ENCODE results near the gene CD2BP2. TPM values are rescaled to one million over a fixed set of nuclear protein-coding genes. Genes with fewer than 3 reads are reported as not detected.

The CD2BP2 gene
- polyA plus RNA-seq, 1 donor (not counting 4 experiments of a cell fraction or from before 2014, with no cell fraction given) = 49.5 TPM

DNA sequence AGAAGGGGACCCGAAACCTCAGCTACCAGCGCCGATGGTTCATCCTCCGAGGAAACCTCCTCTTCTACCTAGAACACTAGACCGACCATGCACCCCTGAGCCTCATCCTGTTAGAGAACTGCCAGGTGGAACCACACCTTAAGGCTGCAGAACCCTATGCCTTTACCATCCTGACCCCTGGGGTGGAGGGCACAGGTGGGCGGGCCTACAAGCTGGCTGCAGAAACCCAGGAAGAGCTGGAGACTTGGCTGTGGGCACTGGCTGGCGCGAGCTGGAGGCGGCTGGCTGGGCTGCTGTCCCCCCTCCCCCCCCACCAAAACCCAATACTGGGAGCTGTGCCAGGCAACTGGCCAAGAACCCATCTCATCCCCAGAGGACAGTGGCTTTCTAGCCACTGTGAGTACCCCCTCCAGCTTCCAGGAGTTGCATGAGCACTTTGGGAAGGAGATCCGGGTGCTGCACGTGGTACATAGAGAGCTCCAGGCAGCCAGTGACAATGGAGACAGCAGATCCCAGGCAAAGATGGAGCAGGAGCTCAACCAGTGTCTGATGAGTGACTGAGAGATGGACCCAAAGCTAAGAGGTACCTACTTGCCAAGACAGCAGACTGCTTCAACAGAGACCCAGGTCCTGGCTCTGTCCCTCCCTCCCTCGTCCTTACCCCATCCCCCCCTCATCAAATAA lies 1.4 kb upstream of the CD2BP2 start:
- Histone ChIP-seq H3K36me3 (ENCODE audit: control insufficient read depth in 2 of 2, extremely low read depth in 1 of 2, insufficient read depth in 2 of 2, low read length in 2 of 2) (peaks cover 33 to 36% of the 10 kb centered on the region in 2 experiments), H3K9me1 (ENCODE audit: control insufficient read depth, extremely low read depth, insufficient read depth, low read length) (no peaks in the 10 kb centered on the region), H3K4me3 (ENCODE audit: control insufficient read depth in 2 of 3, extremely low read depth in 1 of 3, insufficient read depth in 2 of 3, low read depth in 1 of 3, low read length in 3 of 3) (no peak overlapping the region), H4K20me1 (ENCODE audit: control insufficient read depth, extremely low read depth, insufficient read depth, low read length) (no peaks in the 10 kb centered on the region), H3K9ac (ENCODE audit: control insufficient read depth, extremely low read depth, insufficient read depth, low read length) (no peak overlapping the region), H3K4me1 (ENCODE audit: control insufficient read depth, extremely low read depth, insufficient read depth, low read length) (peaks cover 16% of the 10 kb centered on the region), H3K27me3 (ENCODE audit: control insufficient read depth, extremely low read depth, insufficient read depth, low read length) (no peaks in the 10 kb centered on the region), H3K4me2 (ENCODE audit: control insufficient read depth, extremely low read depth, insufficient read depth, low read depth, low read length) (peak overlapping the region; percentile 93), H2AFZ (ENCODE audit: control insufficient read depth, low read length) (no peak overlapping the region), H3K9me3 (ENCODE audit: control insufficient read depth, low read depth, low read length) (no peaks in the 10 kb centered on the region), H3K79me2 (ENCODE audit: control insufficient read depth, insufficient read depth, low read length) (peaks cover 41% of the 10 kb centered on the region), H3K27ac (ENCODE audit: control insufficient read depth, insufficient read depth, low read length) (no peak overlapping the region)
- no peak for DNase-seq (ENCODE audit: low read depth, low spot score)
- dilution Hi-C loops (cut with MboI; ENCODE audit: extremely low pct_ligation_motif_present, low sequenced_read_pairs) = no loop called here
- no peak for TF ChIP-seq EZH2 (IDR thresholded peaks at IDR 0.05; ENCODE audit: low read length)
- FAIRE-seq = no peak

DNA sequence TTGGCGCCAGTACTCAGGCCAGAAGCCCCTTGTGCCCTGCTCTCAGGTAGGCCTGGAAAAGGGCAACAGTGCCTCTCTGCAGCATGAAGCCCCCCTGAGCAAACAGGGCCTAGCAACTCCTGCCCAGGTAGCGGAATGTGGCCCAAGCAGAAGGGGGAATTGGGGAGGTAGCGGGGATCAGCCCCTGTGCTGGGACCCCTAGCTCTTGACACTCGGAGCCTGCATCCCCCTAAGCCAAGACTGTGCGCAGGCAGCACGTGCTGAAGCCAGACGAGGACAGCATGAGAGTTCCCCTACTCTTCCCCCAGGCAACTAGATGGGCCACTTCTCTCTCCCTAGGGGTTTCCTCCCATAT lies 823 bp upstream of the CD2BP2 start:
- Histone ChIP-seq H3K9ac (ENCODE audit: control insufficient read depth, extremely low read depth, insufficient read depth, low read length) (peak overlapping the region; percentile 95), H3K79me2 (ENCODE audit: control insufficient read depth, insufficient read depth, low read length) (peaks cover 41% of the 10 kb centered on the region), H3K4me2 (ENCODE audit: control insufficient read depth, extremely low read depth, insufficient read depth, low read depth, low read length) (peak overlapping the region; percentile 93), H3K36me3 (ENCODE audit: control insufficient read depth in 2 of 2, extremely low read depth in 1 of 2, insufficient read depth in 2 of 2, low read length in 2 of 2) (peaks cover 35 to 41% of the 10 kb centered on the region in 2 experiments), H3K9me3 (ENCODE audit: control insufficient read depth, low read depth, low read length) (no peaks in the 10 kb centered on the region), H3K27ac (ENCODE audit: control insufficient read depth, insufficient read depth, low read length) (peak overlapping the region; percentile 96), H4K20me1 (ENCODE audit: control insufficient read depth, extremely low read depth, insufficient read depth, low read length) (no peaks in the 10 kb centered on the region), H3K4me3 (ENCODE audit: control insufficient read depth in 2 of 3, extremely low read depth in 1 of 3, insufficient read depth in 2 of 3, low read depth in 1 of 3, low read length in 3 of 3) (peak overlapping the region; percentile 95 to 100 (median 99)), H3K9me1 (ENCODE audit: control insufficient read depth, extremely low read depth, insufficient read depth, low read length) (no peaks in the 10 kb centered on the region), H3K27me3 (ENCODE audit: control insufficient read depth, extremely low read depth, insufficient read depth, low read length) (no peaks in the 10 kb centered on the region), H2AFZ (ENCODE audit: control insufficient read depth, low read length) (no peak overlapping the region), H3K4me1 (ENCODE audit: control insufficient read depth, extremely low read depth, insufficient read depth, low read length) (peaks cover 16% of the 10 kb centered on the region)
- no peak for TF ChIP-seq EZH2 (IDR thresholded peaks at IDR 0.05; ENCODE audit: low read length)
- TF ChIP-seq, protein P1, sequence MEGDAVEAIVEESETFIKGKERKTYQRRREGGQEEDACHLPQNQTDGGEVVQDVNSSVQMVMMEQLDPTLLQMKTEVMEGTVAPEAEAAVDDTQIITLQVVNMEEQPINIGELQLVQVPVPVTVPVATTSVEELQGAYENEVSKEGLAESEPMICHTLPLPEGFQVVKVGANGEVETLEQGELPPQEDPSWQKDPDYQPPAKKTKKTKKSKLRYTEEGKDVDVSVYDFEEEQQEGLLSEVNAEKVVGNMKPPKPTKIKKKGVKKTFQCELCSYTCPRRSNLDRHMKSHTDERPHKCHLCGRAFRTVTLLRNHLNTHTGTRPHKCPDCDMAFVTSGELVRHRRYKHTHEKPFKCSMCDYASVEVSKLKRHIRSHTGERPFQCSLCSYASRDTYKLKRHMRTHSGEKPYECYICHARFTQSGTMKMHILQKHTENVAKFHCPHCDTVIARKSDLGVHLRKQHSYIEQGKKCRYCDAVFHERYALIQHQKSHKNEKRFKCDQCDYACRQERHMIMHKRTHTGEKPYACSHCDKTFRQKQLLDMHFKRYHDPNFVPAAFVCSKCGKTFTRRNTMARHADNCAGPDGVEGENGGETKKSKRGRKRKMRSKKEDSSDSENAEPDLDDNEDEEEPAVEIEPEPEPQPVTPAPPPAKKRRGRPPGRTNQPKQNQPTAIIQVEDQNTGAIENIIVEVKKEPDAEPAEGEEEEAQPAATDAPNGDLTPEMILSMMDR (optimal IDR thresholded peaks at IDR 0.05 in 1 of 3, IDR thresholded peaks at IDR 0.05 in 1 of 3, conservative IDR thresholded peaks at IDR 0.05 in 1 of 3; ENCODE audit: extremely low read depth in 1 of 3, insufficient read depth in 2 of 3, low read length in 3 of 3) = no peak
- dilution Hi-C loops (cut with MboI; ENCODE audit: extremely low pct_ligation_motif_present, low sequenced_read_pairs) = no loop called here
- DNase-seq (ENCODE audit: low read depth, low spot score) (no peak), FAIRE-seq (no peak)

Data from keratinocyte (primary cell).